OCI-LY3 (cell line): ENCODE results near the gene OR56B4.

ENCODE experiments used
- H2AFZ ChIP-seq: fragments of 200-600, 300-600 bp; shearing (Covaris generic); 2 replicates; pipeline ENCODE4 v1.6.0; 2014; ENCODE audit warnings: antibody characterized with exemption, low read depth, low read length
- H3K27ac ChIP-seq: fragments of 200-600, 300-600 bp; sonication (generic); 2 replicates; pipeline ENCODE4 v1.5.1; 2014; ENCODE audit warnings: mild to moderate bottlenecking, low read length, moderate library complexity, mixed read lengths
- H3K27me3 ChIP-seq: fragments of 200-600, 300-600 bp; sonication (generic); 2 replicates; pipeline ENCODE4 v1.6.1; 2014; ENCODE audit warnings: low read depth, low read length, mixed read lengths
- H3K36me3 ChIP-seq: fragments of 200-600, 300-600 bp; sonication (generic); replicated peaks from 2 replicates; pipeline ENCODE3; 2014; ENCODE audit warnings: low read depth, low read length, mixed read lengths
- H3K4me1 ChIP-seq: fragments of 300-600, 200-600 bp; sonication (generic); 2 replicates; pipeline ENCODE4 v1.6.1; 2014; ENCODE audit warnings: low read length, mixed read lengths
- H3K4me2 ChIP-seq: fragments of 200-600, 300-600 bp; sonication (generic); 2 replicates; pipeline ENCODE4 v1.6.1; 2014; ENCODE audit warnings: low read length, mixed read lengths
- H3K4me3 ChIP-seq: fragments of 300-600, 200-600 bp; sonication (generic); 2 replicates; pipeline ENCODE4 v1.5.1; 2014; ENCODE audit warnings: antibody characterized with exemption, mild to moderate bottlenecking, low read length, moderate library complexity
- H3K79me2 ChIP-seq: fragments of 300-600, 200-600 bp; shearing (Covaris generic); 2 replicates; pipeline ENCODE4 v1.6.1; 2014; ENCODE audit warnings: mild to moderate bottlenecking, low read length, mixed read lengths
- H3K9ac ChIP-seq: fragments of 300-600, 200-600 bp; shearing (Covaris generic); 2 replicates; pipeline ENCODE4 v1.6.0; 2014; ENCODE audit warnings: mild to moderate bottlenecking, low read length, moderate library complexity
- H3K9me3 ChIP-seq: fragments of 200-600, 300-600 bp; shearing (Covaris generic); 2 replicates; pipeline ENCODE4 v1.6.1; 2014; ENCODE audit warnings: low read length, mixed read lengths; ENCODE audit not compliant: insufficient read depth
- H4K20me1 ChIP-seq: fragments of 200-600, 300-600 bp; sonication (generic); 2 replicates; pipeline ENCODE4 v1.6.1; 2016; ENCODE audit warnings: low read length, mixed read lengths; ENCODE audit not compliant: insufficient read depth
- EZH2phosphoT487 ChIP-seq: fragments of 200-600 bp; shearing (Covaris generic); IDR thresholded peaks from 2 replicates; pipeline ENCODE4 v1.6.1; 2018; ENCODE audit warnings: antibody characterized with exemption, mixed run types, low read depth
- TF ChIP-seq, protein P1 (sequence below): fragments of 200-600, 300-600 bp; sonication (generic); IDR thresholded peaks from 2 replicates; pipeline ENCODE4 v1.5.1; 2014; ENCODE audit warnings: antibody characterized with exemption, low read length, low read depth

The OR56B4 gene

DNA sequence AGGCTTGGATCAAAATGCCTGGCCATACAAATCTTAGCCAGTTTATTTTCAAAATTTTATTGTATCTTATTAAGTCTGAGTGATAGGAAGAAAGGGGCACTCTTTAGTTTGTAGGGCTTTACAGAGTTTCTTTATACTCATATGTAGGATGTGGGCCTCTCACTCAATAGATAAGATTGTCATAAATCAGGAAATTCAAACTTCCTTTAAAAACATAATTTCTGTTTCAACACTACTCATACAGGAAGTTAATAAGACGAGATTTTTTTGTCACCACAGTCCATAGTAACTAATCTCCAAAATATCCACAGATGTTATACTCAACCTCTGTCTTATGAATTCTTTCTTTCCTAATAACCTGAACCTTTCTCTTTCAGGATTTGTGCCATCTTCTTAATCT is 13.3 kb upstream of the OR56B4 start:
- Histone ChIP-seq H2AFZ (no peak overlapping the region), H3K9ac (no peak overlapping the region), H3K4me2 (no peak overlapping the region), H3K4me3 (no peak overlapping the region), H3K9me3 (no peaks in the 10 kb centered on the region), H4K20me1 (no peaks in the 10 kb centered on the region), H3K27me3 (no peaks in the 10 kb centered on the region), H3K79me2 (no peaks in the 10 kb centered on the region), H3K27ac (no peak overlapping the region), H3K4me1 (no peaks in the 10 kb centered on the region), H3K36me3 (no peaks in the 10 kb centered on the region)
- TF ChIP-seq, protein P1, sequence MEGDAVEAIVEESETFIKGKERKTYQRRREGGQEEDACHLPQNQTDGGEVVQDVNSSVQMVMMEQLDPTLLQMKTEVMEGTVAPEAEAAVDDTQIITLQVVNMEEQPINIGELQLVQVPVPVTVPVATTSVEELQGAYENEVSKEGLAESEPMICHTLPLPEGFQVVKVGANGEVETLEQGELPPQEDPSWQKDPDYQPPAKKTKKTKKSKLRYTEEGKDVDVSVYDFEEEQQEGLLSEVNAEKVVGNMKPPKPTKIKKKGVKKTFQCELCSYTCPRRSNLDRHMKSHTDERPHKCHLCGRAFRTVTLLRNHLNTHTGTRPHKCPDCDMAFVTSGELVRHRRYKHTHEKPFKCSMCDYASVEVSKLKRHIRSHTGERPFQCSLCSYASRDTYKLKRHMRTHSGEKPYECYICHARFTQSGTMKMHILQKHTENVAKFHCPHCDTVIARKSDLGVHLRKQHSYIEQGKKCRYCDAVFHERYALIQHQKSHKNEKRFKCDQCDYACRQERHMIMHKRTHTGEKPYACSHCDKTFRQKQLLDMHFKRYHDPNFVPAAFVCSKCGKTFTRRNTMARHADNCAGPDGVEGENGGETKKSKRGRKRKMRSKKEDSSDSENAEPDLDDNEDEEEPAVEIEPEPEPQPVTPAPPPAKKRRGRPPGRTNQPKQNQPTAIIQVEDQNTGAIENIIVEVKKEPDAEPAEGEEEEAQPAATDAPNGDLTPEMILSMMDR, result no peak
- no peak for TF ChIP-seq EZH2phosphoT487

DNA sequence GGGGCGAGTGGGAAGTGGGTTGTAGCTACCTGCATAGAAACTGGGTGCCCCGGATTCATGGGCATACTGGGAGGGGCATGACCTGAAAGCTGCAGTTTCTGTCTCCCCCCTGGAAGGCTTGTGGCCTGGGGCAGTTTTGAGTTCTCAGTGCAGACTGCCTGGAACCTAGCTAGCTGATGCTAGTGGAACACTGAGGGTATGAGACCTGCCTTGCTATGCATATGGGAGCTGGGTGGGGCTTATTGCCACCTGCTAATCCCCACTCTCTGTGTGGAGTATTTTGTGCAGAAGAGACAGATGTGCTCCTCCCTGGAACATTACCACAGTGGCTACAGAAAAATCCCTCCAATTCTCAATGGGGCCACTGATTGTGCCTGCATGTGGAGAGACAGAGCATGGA is 11.7 kb upstream of the OR56B4 start:
- Histone ChIP-seq H3K4me3 (no peak overlapping the region), H3K4me1 (no peaks in the 10 kb centered on the region), H4K20me1 (no peaks in the 10 kb centered on the region), H3K27ac (no peak overlapping the region), H3K9ac (no peak overlapping the region), H3K9me3 (no peaks in the 10 kb centered on the region), H3K36me3 (no peaks in the 10 kb centered on the region), H3K27me3 (no peaks in the 10 kb centered on the region), H3K79me2 (no peaks in the 10 kb centered on the region), H2AFZ (no peak overlapping the region), H3K4me2 (no peak overlapping the region)
- TF ChIP-seq EZH2phosphoT487, result no peak
- TF ChIP-seq, protein P1, result no peak

DNA sequence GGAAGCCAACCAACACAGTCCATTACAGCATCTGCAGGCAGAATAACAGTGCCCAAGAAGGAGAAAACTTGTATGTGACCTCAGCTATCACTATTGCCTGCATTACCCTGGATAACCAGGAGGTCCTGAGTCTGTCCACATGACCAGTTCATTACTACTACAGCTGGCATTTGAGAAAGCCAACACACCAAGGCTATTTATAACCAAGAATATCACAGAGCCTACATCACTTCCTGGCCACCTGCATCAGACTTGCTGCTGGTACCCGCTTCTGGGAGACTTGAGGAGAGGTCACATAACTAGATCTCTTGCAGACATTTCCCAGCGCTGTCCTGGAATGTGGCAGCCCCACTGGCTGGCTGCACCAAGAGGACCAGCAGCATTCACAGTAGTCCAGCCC is 11.1 kb upstream of the OR56B4 start:
- H4K20me1 ChIP-seq, result no peaks in the 10 kb centered on the region
- no peak overlapping the region for H3K4me3 ChIP-seq
- H3K27ac ChIP-seq, result no peak overlapping the region
- H3K79me2 ChIP-seq, result no peaks in the 10 kb centered on the region
- no peak overlapping the region for H2AFZ ChIP-seq
- no peak for TF ChIP-seq EZH2phosphoT487
- TF ChIP-seq, protein P1, result no peak
- no peak overlapping the region for H3K9ac ChIP-seq
- H3K36me3 ChIP-seq, result no peaks in the 10 kb centered on the region
- H3K4me2 ChIP-seq, result no peak overlapping the region
- H3K9me3 ChIP-seq, result no peaks in the 10 kb centered on the region
- no peaks in the 10 kb centered on the region for H3K27me3 ChIP-seq
- H3K4me1 ChIP-seq, result no peaks in the 10 kb centered on the region

DNA sequence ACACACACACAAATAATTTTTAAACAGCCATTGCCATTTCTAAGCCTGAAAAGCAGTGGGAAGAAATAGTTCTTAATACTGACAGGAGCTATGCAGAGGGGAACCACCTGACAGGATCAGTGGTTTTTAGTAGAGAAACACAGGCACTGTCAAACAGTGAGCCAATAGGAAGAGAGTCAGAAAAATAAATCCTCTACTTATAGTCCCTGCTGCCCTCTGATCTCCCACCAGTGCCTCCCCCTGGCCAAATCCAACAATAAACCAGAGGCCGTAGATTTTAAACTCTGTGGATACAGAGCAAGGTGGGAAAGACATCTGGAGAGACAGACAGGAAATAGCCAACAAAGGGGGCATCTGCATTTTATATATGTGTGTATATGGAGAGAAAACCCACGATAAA is 7.9 kb upstream of the OR56B4 start:
- TF ChIP-seq, protein P1, result no peak
- no peak for TF ChIP-seq EZH2phosphoT487
- no peak overlapping the region for H2AFZ ChIP-seq
- H3K9ac ChIP-seq, result no peak overlapping the region
- H3K27me3 ChIP-seq, result no peaks in the 10 kb centered on the region
- no peak overlapping the region for H3K4me2 ChIP-seq
- H4K20me1 ChIP-seq, result no peaks in the 10 kb centered on the region
- no peaks in the 10 kb centered on the region for H3K36me3 ChIP-seq
- H3K9me3 ChIP-seq, result no peaks in the 10 kb centered on the region
- H3K79me2 ChIP-seq, result no peaks in the 10 kb centered on the region
- no peaks in the 10 kb centered on the region for H3K4me1 ChIP-seq
- no peak overlapping the region for H3K4me3 ChIP-seq
- no peak overlapping the region for H3K27ac ChIP-seq
